ENCODE data around the gene ZFYVE21.

DNA sequence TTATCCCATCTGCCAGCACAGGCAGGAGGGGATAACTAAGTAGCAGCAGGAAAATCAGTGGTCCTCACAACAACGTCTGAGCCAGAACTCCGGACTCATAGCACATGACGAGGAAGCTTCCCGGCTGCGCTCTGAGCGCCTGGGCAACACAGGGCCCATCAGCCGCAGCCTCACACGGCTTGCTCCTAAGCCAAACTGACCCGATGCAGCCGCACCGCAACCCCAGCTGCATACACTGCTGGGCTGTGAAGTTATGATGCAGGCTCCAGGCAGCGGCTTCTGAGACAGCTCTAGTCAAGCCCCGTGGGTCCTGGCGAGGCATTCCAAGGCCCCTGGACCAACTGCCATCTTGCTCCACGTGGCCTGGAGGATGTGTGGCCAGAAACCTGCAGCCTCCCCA, 28.1 kb downstream of the ZFYVE21 start:
- TF ChIP-seq GATA2 (IDR thresholded peaks at IDR 0.05; ENCODE audit: low read depth, low read length) (no peak), GATA3 (IDR thresholded peaks at IDR 0.05; ENCODE audit: low read depth, low read length) (no peak)
